ENCODE results near the gene ARHGAP20.
"Not testable (repeated sequence)": the region's sequence is repeated elsewhere in the genome, so short reads cannot be mapped to it uniquely, and the experiment has no call there.

GRCh38 chr11:110619366-110619765 is 92.9 kb downstream of the ARHGAP20 start:
- TF ChIP-seq CTCF (IDR thresholded peaks at IDR 0.05; ENCODE audit: low read depth, low read length); EZH2phosphoT487 (IDR thresholded peaks at IDR 0.05; ENCODE audit: low read depth): not testable (repeated sequence)
